Measurements from ENCODE around the gene SCARB1. TPM values are rescaled to one million over a fixed set of nuclear protein-coding genes. Genes with fewer than 3 reads are reported as not detected.

SCARB1 gene
- total and polyA plus RNA-seq, 9 of the 15 experiments (the other 6 are each of a cell fraction or from before 2014, with no cell fraction given): 0.56 to 157 (median 52.8) TPM

- TF ChIP-seq MYNN (IDR thresholded peaks at IDR 0.05) (peak; percentile 84), MYNN (CRISPR knock-in tag; IDR thresholded peaks at IDR 0.05) (no peak), ZEB2 (IDR thresholded peaks at IDR 0.05) (peak; percentile 85), TAF1 (IDR thresholded peaks at IDR 0.05; ENCODE audit: control insufficient read depth, extremely low read depth, insufficient read depth, low read length, severe bottlenecking) (peak; percentile 27), SMARCA5 (IDR thresholded peaks at IDR 0.05) (0 out of 2 replicates have a peak, but pooled peaks have one; percentile 34), JUND (IDR thresholded peaks at IDR 0.05; ENCODE audit: borderline replicate concordance, low read depth, low read length) (peak; percentile 78), JUND (tag; IDR thresholded peaks at IDR 0.05; ENCODE audit: borderline replicate concordance, low read depth, low read length) (peak; percentile 40; the same call in 1 of the 3 replicates), NFE2 (IDR thresholded peaks at IDR 0.05; ENCODE audit: low read depth) (peak; percentile 62), NONO (IDR thresholded peaks at IDR 0.05; ENCODE audit: low read depth in 2 of 2, low read length in 1 of 2) (0 out of 4 replicates have a peak, but pooled peaks of 1 of the 2 experiments have one; percentile 23), STAT5A (IDR thresholded peaks at IDR 0.05; ENCODE audit: borderline replicate concordance, low read length) (peak; percentile 83), RCOR1 (IDR thresholded peaks at IDR 0.05; ENCODE audit: borderline replicate concordance in 1 of 2, low read depth in 2 of 2, low read length in 2 of 2) (peak; percentile 68 to 92; a peak in 3 of 4 replicates), LEF1 (IDR thresholded peaks at IDR 0.05) (peak; percentile 50; the same call in 1 of the 2 replicates), HDAC3 (IDR thresholded peaks at IDR 0.05; ENCODE audit: borderline replicate concordance, partially characterized antibody) (peak; percentile 55), HDAC1 (IDR thresholded peaks at IDR 0.05) (peak in 1 of 2 experiments; percentile 83; a peak in 2 of 4 replicates), NCOA1 (IDR thresholded peaks at IDR 0.05; ENCODE audit: low read depth) (peak; percentile 67; the same call in 1 of the 2 replicates), ZNF318 (IDR thresholded peaks at IDR 0.05; ENCODE audit: borderline replicate concordance in 1 of 2, low read depth in 1 of 2) (no peak), RAD21 (CRISPR knock-in tag; conservative IDR thresholded peaks at IDR 0.05 in 1 of 2, IDR thresholded peaks at IDR 0.05 in 1 of 2) (no peak), MAFK (IDR thresholded peaks at IDR 0.05; ENCODE audit: low read length) (peak; percentile 79), NEUROD1 (IDR thresholded peaks at IDR 0.05; ENCODE audit: borderline replicate concordance, low read depth, low read length, partially characterized antibody) (peak; percentile 44), FOXA3 (CRISPR knock-in tag; conservative IDR thresholded peaks at IDR 0.05 in 1 of 2, IDR thresholded peaks at IDR 0.05 in 1 of 2) (peak in 1 of 2 experiments; percentile 65; a peak in 2 of 4 replicates)
Measured at GRCh38 chr12:124884587-124885438, 21.1 kb upstream of the SCARB1 start (continued).
